Superior temporal gyrus (tissue), 1 donor: ENCODE results near the gene TSPAN11.
"Not testable (repeated sequence)": the region's sequence is repeated elsewhere in the genome, so short reads cannot be mapped to it uniquely, and the experiment has no call there.

ENCODE experiments used
- DNase-seq: peaks from one replicate; pipeline ENCODE4 v3.0.0-alpha.2; 2016; ENCODE audit errors: extremely low spot score

TSPAN11 gene

GRCh38 chr12:31019561-31019960 lies 93.0 kb downstream of the TSPAN11 start:
- DNase-seq: no peak

GRCh38 chr12:31019976-31020375 lies 93.4 kb downstream of the TSPAN11 start:
- DNase-seq: no peak

- no peak for DNase-seq
Observed at GRCh38 chr12:31020385-31021166, 94.0 kb downstream of the TSPAN11 start.

- DNase-seq: no peak
Observed at GRCh38 chr12:31021181-31021580, 94.6 kb downstream of the TSPAN11 start.

GRCh38 chr12:31021809-31022494 lies 95.4 kb downstream of the TSPAN11 start:
- DNase-seq: no peak

DNA sequence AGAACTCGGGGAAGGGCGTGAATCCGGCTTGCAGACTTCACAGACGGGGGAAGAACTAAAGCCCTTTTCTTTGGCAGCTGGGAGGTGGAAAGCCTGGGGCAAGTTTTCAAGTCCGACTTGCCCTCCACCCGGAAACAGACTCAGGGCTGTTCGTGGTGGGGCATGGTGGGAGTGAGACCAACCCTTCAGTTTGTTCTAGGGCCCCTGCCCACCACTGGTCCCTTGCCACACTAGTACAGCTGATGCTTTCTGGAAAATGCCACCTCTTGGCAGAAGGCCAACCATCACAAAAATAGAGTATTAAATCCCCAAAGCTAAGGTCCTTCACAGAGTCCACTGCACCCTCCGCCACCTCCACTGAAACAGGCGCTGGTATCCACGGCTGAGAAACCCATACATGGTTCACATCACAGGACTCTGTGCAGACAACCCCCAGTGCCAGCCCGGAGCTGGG lies 96.8 kb downstream of the TSPAN11 start:
- DNase-seq: no peak

- DNase-seq: no peak
Observed at GRCh38 chr12:31026202-31026601, 99.7 kb downstream of the TSPAN11 start.

- not testable (repeated sequence) for DNase-seq
Observed at GRCh38 chr12:31027006-31027405, 100.5 kb downstream of the TSPAN11 start.

DNA sequence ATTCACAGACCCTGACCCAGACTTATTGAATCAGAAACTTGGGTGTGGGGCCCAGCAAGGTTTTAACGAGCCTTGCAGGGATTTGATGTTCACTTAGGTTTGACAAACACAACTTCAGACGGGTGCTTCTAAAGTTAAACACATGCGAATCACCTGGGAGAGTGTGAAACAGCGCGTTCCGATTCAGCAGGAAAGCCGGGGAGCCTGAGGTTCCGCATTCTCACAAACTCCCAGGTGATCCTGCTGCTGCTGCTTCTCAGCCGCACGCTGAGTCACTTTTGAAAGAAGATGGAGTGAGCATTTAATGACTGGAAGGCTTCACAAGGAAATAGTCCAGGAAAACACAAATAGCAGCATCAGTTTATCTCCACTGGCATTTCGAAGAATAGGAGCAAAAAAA lies 102.9 kb downstream of the TSPAN11 start:
- DNase-seq: no peak

DNA sequence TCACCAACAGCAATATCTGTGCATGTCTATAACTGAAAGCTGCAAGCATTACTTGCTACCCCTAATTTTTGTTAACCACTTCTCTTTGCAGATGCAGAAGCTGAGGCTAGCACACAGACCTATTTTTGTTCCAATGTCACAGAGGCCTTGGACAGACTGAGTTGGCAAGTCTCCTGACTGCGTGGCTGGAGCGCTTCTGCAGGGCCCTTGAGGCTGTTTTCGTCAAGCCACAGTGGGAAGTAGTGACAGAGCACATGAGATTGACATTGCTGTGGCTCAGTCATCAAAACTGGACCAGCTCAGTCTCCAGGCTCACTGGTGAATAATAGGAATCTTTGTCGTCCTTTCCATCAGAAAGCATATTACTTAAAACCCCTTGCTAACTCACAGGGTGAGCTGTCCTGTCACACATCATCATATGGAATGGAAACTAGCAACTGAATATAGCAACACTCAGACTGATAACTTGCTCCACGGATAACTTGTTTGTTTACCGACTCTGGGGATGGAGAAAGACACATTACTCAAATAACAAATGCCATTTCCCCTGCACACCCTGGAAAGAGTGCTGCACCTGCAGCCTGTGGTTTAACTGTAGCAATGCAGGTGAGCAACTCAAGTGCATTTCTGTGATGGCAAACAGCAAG lies 103.5 kb downstream of the TSPAN11 start:
- peak; percentile 70 for DNase-seq

- no peak for DNase-seq
Observed at GRCh38 chr12:31031951-31032335, 105.4 kb downstream of the TSPAN11 start.

GRCh38 chr12:31033146-31033545 lies 106.6 kb downstream of the TSPAN11 start:
- no peak for DNase-seq

GRCh38 chr12:31033681-31034080 lies 107.1 kb downstream of the TSPAN11 start:
- no peak for DNase-seq

DNA sequence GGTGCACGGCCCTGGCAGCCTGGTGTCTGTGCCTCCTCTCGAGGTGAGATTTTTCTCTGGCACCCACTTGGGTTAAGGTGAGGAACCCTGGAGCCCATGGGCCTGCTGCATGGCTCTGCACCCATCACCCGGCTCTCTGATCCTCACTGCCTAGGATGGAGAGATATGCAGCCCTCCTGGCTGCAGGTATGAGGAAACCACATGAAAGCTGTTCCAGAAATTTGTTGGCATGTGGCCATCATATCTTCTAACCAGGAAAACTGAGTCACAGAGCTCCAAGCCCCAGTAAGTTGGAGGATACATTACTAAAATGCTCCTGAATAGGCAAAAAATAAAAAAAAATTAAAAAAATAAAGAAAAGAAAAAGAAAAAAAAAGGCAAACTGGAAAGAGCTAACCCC lies 107.8 kb downstream of the TSPAN11 start:
- DNase-seq: no peak

DNA sequence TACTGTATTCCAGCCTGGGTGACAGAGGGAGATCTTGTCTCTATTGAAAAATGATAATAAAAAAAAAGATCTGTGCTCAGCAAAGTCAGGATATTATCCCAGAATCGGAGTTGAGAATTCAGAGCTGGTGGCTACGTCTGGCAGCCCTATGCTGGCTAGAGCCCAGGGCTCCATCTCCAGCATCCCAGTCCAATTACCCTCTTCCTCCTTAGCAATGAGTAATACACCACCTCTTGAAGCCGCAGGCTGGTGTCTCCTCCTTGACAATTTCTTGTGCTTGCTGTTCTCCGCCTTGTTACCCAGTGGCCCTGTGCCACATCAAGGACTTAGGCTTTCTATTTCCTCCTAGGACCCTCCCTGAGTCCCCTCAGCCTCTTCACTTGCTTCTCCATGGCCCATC lies 108.7 kb downstream of the TSPAN11 start:
- DNase-seq: no peak

DNA sequence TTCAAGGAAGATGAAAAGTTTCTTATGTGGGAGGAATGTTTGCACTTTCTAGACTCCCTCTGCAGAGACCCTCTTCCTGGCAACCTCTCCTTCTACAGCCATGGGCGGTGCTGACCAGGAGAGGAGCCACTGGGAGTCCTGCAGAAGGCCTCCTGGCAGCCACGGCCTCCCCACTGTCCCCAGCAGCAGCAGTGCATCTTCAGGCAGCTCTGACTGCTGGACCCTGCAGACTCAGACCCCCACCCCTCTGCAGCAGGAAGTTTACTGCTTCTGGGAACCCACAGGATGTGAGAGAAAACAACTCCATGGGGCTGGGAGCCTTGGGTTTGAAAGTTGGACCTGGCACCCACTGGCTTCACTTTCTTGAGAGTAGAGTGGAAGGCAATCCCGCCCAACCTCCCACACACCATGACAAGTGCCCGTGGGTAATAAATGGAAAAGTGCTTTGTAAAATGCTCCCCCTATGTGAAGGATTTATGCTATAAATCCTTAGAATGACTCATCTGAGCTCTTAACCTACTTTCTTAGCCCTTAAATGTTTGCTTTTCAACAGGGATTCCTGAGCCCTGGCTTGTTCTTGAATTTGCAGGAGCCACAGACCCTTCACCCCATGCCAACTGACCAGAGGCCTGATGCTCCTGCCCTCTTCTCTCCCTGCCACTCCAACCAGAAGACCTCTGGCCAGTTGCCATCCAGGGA lies 109.6 kb downstream of the TSPAN11 start:
- no peak for DNase-seq

- DNase-seq: no peak
Observed at GRCh38 chr12:31037028-31037427, 110.5 kb downstream of the TSPAN11 start.

DNA sequence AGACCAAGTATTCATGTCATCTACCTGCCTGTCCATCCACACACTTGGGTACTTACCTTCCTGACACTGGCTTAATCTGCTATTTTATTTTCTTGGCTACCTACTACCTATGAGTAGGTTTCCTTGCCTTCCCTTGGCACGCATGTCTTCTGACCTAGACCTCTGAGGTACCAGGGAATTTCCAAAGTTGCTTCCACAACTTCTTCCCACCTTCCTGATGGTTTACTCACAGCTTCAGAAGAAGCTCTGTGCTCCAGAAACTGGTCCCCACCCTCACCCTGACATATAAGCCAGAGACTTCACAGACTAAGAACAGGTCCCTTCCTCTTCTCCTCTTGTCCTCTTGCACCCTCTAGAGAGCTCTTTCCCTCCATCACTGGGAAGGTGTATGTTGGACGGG lies 111.4 kb downstream of the TSPAN11 start:
- no peak for DNase-seq

DNA sequence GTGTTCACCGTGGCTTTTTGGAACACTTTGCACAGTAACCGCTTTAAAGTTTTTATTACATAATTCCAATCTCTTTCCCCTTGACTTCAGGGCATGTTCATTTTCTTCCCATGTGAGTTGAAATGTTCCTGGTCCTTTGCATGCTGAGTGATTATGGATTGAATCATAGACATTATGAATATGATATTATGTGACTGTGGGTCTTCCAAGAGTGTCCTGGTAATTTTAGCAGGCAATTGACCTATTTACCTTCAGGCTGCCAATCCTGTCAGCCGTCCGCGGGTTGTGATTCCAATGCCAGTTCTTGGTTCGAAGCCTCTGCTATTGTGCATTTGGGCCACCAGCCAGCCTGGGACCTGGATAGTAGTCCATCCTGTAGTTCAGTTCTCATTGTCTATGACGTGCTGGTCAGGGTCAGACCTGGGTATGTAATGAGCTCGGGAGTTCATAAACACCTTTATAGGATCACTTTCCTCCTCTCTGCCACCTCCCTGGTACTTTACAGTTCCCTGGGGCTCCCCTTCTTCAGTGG lies 114.6 kb downstream of the TSPAN11 start:
- DNase-seq: no peak
